ENCODE results near the gene SCARF1. TPM values are rescaled to one million over a fixed set of nuclear protein-coding genes. Genes with fewer than 3 reads are reported as not detected.

Gene SCARF1
- polyA plus RNA-seq, 3 donors, result 5.2 to 23.4 (median 6.3) TPM

GRCh38 chr17:1606352-1606985 lies 39.1 kb downstream of the SCARF1 start:
- peak overlapping the region; percentile 54 for H3K4me2 ChIP-seq (replicated peaks; ENCODE audit: extremely low read depth, low read length, poor library complexity, severe bottlenecking)
- Mint-ChIP-seq H3K4me1 (peaks cover 55% of the 10 kb centered on the region), H3K36me3 (peaks cover 64 to 88% of the 10 kb centered on the region in 2 donors), H3K27ac (peak overlapping the region; percentile 98 to 100 (median 100)), H3K4me3 (peak overlapping the region in 1 of 2 donors; percentile 50), H3K9me3 (peaks cover 3 to 16% (median 8%) of the 10 kb centered on the region in 7 donors), H3K27me3 (ENCODE audit: low read depth in 3 of 3) (peaks cover 0 to 4% (median 2%) of the 10 kb centered on the region in 3 donors)
- peak overlapping the region; percentile 99 to 100 for H3K27ac ChIP-seq (ENCODE audit: low read depth in 1 of 2, low read length in 2 of 2)
- peaks cover 69 to 70% of the 10 kb centered on the region in 2 donors for H3K4me1 ChIP-seq (ENCODE audit: control insufficient read depth in 1 of 2, insufficient read depth in 2 of 2, low read length in 2 of 2)
- peaks cover 2% of the 10 kb centered on the region for H4K20me1 ChIP-seq (ENCODE audit: insufficient read depth, low read length)
- no peak for TF ChIP-seq CTCF (IDR thresholded peaks at IDR 0.05)
- no peak overlapping the region for H2AFZ ChIP-seq (ENCODE audit: insufficient read depth, low read depth, low read length, poor library complexity, severe bottlenecking)
- H3K27me3 ChIP-seq (ENCODE audit: control insufficient read depth in 2 of 2, insufficient read depth in 2 of 2, low read length in 2 of 2), result no peaks in the 10 kb centered on the region
- WGBS (ENCODE audit: insufficient coverage), result 91% methylated on average over 23 of the region's 26 CpGs
- intact Hi-C loops (cut with micrococcal nuclease), result loop anchor here (2.0 to 5.0 kb wide), 3 partner anchors 16 to 34 kb away; no protein-coding TSS in a partner anchor
- peaks cover 59 to 80% of the 10 kb centered on the region in 2 donors for H3K36me3 ChIP-seq (replicated peaks in 1 of 2; ENCODE audit: control insufficient read depth in 1 of 2, insufficient read depth in 2 of 2, low read length in 2 of 2)
- DNase-seq, result peak in 1 of 3 donors; percentile 68
- H3K9me3 ChIP-seq (replicated peaks in 1 of 2; ENCODE audit: control insufficient read depth in 1 of 2, insufficient read depth in 1 of 2, low read length in 2 of 2), result peaks cover 7 to 8% of the 10 kb centered on the region in 2 donors
- H3K79me2 ChIP-seq (ENCODE audit: insufficient read depth, low read length), result peaks cover 28% of the 10 kb centered on the region
- peak overlapping the region; percentile 89 for H3K9ac ChIP-seq (ENCODE audit: insufficient read depth, low read length, poor library complexity, severe bottlenecking)
- peak overlapping the region in 2 of 3 experiments; percentile 9 to 43 for H3K4me3 ChIP-seq (replicated peaks in 1 of 3; ENCODE audit: low read depth in 2 of 3, low read length in 3 of 3)

DNA sequence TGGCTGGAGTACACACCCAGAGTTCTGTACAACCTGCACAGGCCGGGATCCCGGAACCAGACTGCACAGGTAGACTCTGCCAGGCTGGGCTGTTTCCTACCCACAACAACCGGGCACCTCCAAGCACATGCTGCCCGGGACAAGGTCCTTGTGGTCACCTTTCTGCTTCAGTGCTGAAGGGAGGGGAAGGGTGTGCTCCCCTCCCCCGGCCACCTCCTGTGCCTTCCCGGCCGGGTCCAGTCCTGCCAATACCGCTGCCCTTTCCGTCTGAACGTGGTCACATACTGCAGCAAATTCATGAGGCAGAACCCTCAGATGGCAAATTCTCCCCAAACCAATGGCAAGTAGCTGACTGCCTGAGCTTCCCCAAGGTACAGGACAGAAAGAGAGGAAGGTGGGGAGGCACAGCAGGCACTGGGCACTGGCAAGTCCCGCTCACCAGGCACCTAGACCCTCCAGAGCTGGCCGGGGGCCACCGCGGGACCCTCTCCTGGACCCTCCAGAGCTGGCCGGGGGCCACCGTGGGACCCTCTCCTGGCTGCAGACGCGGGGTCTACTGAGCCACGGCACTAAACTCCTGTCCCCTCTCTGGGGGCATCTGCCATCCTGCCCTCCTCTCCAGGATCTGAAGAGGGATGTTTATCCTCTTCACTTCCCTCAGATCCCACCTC lies 39.7 kb downstream of the SCARF1 start:
- WGBS (ENCODE audit: insufficient coverage), result 97% methylated on average over 6 of the region's 19 CpGs
- peaks cover 28% of the 10 kb centered on the region for H3K79me2 ChIP-seq (ENCODE audit: insufficient read depth, low read length)
- H3K36me3 ChIP-seq (replicated peaks in 1 of 2; ENCODE audit: control insufficient read depth in 1 of 2, insufficient read depth in 2 of 2, low read length in 2 of 2), result peaks cover 61 to 82% of the 10 kb centered on the region in 2 donors
- peak overlapping the region; percentile 99 to 100 for H3K27ac ChIP-seq (ENCODE audit: low read depth in 1 of 2, low read length in 2 of 2)
- peaks cover 8 to 11% of the 10 kb centered on the region in 2 donors for H3K9me3 ChIP-seq (replicated peaks in 1 of 2; ENCODE audit: control insufficient read depth in 1 of 2, insufficient read depth in 1 of 2, low read length in 2 of 2)
- no peak overlapping the region for H3K4me2 ChIP-seq (replicated peaks; ENCODE audit: extremely low read depth, low read length, poor library complexity, severe bottlenecking)
- H3K4me3 ChIP-seq (replicated peaks in 1 of 3; ENCODE audit: low read depth in 2 of 3, low read length in 3 of 3), result no peak overlapping the region
- peak in 1 of 3 donors; percentile 13 for DNase-seq
- Mint-ChIP-seq H3K27me3 (ENCODE audit: low read depth in 3 of 3) (peaks cover 0 to 5% (median 4%) of the 10 kb centered on the region in 3 donors), H3K36me3 (peaks cover 66 to 88% of the 10 kb centered on the region in 2 donors), H3K4me1 (peaks cover 49% of the 10 kb centered on the region), H3K4me3 (no peak overlapping the region), H3K9me3 (peaks cover 3 to 18% (median 9%) of the 10 kb centered on the region in 7 donors), H3K27ac (peak overlapping the region; percentile 98 to 100 (median 100))
- H2AFZ ChIP-seq (ENCODE audit: insufficient read depth, low read depth, low read length, poor library complexity, severe bottlenecking), result no peak overlapping the region
- no peaks in the 10 kb centered on the region for H3K27me3 ChIP-seq (ENCODE audit: control insufficient read depth in 2 of 2, insufficient read depth in 2 of 2, low read length in 2 of 2)
- intact Hi-C loops (cut with micrococcal nuclease), result loop anchor here (2.0 to 5.0 kb wide), 3 partner anchors 15 to 34 kb away; no protein-coding TSS in a partner anchor
- H3K9ac ChIP-seq (ENCODE audit: insufficient read depth, low read length, poor library complexity, severe bottlenecking), result no peak overlapping the region
- TF ChIP-seq CTCF (IDR thresholded peaks at IDR 0.05), result no peak
- peaks cover 9% of the 10 kb centered on the region for H4K20me1 ChIP-seq (ENCODE audit: insufficient read depth, low read length)
- peaks cover 62 to 63% of the 10 kb centered on the region in 2 donors for H3K4me1 ChIP-seq (ENCODE audit: control insufficient read depth in 1 of 2, insufficient read depth in 2 of 2, low read length in 2 of 2)

Measured in CD14-positive monocyte (primary cell).